GM12892 (cell line): Measurements from ENCODE around the gene PJVK.
"Not testable (repeated sequence)": the region's sequence is repeated elsewhere in the genome, so short reads cannot be mapped to it uniquely, and the experiment has no call there.

ENCODE experiments used
- POLR2A ChIP-seq: IDR thresholded peaks from 2 replicates; pipeline ENCODE4 v1.6.1; 2011; ENCODE audit warnings: low read depth, low read length, control low read depth
- POLR2AphosphoS5 ChIP-seq: IDR thresholded peaks from 2 replicates; pipeline ENCODE4 v1.6.1; 2011; ENCODE audit warnings: low read depth, low read length, control low read depth

- not testable (repeated sequence) for TF ChIP-seq POLR2A, POLR2AphosphoS5
These were observed 20.1 kb downstream of the PJVK start for GRCh38 chr2:178471313-178471712.
